Stimulated activated CD4-positive, alpha-beta T cell treated with anti-CD3 and anti-CD28 coated beads, TNF-alpha, amount 100 ng/mL, for 4 hours (primary cell): ENCODE measurements around the gene ANO3.
"Not testable (repeated sequence)": the region's sequence is repeated elsewhere in the genome, so short reads cannot be mapped to it uniquely, and the experiment has no call there.

Experiments
- DNase-seq, 3 experiments: peaks; one replicate each; pipeline ENCODE4 v3.0.0-alpha.2; 2020; ENCODE audit warnings: low read depth in 3 of 3

Gene ANO3

DNA sequence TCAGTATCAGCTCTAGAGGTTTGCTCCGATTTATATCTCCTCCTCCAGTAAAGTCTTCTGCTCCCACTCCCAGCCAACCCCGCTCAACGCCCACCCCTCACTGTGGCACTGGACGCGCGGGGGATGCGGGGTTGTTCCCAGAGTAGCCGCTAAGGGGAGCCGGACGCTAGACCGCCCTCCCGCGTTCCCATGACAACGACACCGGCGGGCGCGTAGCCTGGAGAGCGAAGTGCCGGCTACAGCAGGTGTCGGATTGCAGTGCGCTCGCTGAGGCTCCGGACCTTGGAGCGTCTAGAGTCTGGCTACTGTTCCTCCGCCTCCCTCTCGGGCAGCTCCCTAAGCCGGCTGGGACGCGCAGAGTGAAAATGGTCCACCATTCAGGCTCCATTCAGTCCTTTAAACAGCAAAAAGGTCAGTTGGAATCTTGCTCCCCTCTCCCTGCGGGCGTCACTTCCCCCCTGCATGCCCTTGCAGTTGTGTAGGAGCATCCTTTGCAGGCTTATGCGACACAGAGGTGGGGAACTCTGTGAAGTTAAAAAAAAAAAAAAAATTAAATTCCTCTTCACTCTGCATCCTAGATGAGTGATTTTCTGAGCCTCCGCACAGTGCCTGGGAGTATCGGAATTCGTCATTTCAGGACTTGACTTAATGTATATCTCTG, at the start of gene ANO3:
ANO3 (plus strand) TSS at position 220 of the 661 bp plus-strand sequence; CDS start at position 366, 146 bp downstream.
- DNase-seq = no peak

DNA sequence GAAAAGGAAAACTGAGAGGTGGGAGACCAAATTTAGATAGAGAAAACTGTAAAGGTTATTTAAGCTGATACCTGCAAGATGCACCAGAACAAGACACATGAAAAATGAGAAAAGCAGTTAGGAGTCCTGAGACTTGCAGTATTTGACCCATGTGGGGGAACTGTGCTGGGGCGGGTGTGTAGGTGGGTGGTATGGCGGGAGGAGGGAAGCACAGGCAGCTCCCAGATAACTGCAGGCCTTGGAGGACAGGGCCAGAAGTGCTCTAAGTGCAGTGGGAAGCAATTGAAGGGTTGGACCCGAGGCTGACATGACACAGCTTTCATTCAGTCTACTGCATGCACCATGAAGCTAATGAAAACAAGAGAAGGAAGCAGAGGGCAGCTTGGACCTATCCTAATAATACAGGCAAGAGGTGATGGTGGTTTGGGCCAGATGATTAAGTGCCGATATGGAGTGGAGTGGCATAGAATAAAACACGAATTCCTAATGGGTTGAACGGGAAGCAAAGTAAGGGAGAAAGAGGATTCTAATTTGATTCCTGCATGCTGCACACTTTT, 48.0 kb upstream of the ANO3 start:
- DNase-seq = no peak

DNA sequence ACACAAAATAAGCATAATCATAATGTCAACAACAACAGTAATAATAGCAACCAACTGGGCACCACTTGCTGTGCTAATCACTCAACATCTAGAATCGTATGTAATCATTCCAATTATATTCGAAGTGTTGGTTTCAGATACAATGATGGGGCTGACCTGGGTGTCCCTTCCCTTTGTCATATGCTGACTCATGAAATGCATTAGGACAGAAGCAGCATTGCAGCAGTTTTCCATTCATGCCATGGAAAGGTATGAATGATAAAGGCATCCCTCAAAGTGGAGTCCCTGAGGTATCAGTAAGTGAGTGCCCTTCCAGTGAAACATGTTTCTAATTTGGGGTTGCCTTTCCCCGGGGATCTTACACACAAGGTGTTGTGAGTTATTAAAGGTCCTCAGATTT, 46.3 kb upstream of the ANO3 start:
- DNase-seq = no peak

DNA sequence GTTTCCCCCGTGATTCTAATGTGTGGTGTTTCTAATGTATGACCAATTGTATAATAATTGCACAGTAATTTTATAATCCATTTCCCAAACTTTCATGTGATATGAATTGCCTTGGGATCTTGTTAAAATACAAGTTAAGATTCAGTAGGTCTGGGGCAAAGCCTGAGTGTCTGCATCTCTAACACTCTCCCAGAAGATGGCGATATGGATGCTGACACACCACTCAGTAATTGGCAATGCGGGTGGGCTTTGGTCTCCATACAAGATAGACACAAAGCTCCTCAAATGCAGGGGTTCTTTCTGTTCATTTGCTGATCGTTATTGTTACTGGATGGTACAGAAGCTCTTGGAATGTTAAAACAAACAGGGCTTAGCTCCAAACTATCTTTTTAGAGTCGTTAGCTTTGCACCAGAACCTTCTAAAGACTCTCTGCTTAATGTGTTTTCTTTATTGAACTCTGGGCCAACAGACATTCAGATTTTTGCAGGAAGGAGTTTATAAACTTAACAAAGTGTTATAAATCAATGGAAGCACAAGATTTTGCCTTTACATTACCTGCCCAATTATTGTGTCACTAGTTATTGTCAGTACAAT, 45.4 kb upstream of the ANO3 start:
- DNase-seq = no peak

DNA sequence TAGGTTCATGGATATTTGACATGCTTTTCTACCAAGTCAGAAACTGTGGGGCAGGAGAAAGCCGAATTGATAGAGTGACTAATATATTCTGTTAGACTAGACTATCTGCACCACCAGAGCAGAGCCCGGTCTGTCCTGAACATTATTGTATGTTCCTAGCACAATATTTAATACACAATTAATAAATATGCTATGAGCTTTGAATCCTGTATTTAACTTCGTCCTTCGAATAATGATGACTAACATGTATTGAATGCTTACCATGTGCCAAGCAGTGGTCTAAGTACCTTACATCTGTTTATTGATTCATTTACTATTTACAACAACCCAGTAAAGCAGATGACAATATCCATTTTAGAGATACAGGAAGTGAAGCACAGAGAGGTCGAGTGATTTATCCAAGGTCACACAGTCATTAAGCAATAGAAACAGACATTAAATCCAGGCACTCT, 44.8 kb upstream of the ANO3 start:
- DNase-seq = no peak

DNA sequence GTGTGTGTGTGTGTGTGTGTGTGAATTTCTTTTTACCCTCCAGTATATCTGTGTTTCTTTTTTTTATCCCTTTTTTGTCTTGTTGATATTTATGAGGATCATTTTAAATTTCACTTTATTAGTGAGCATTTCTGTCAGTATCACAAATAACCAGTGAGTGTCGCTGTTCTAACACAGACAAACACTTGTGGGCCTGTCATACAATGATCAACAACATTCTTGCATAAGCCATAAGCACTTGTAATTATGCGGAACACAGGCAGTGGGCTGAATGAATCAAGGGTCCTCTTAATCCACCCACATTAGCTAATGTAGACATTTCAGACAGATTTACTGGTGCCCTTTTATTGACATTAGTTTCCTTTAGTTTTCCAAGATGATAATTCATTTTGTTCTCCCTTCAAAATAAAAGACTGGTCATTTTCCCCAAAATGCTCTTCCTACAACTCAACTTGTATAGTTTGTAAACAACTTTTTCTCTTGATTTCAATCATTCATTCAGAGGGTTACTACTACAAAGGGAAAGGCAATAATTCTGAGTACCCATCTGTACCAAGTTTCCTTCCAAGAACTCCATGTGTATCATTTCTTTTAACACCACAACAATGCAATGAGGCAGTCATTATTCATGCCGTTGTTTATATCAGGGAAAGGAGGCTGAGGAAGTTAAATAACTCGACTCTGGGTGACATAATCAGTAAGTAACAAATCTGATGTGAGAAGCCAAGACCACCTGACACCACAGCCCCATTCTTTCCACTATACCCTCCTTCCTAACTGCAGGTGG, 34.5 kb upstream of the ANO3 start:
- no peak for DNase-seq

DNA sequence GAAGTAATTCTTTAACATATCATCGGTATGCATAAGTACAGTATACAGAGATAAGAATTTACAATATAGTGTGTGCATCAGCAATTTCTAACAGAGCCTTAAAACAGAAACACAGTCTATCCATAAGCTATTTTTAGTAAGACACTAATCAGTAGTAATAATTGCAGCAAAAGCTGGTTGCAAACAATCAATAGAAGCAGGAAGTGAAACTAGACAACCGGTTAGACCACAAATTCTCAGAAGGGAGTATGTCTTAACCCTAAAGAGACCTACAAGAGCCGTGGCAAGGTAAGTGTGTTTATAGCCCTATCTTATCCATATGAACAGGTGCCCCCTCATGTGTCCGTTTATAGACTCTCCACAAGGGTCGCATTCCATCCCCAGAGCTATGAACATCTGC, 15.6 kb upstream of the ANO3 start:
- DNase-seq = not testable (repeated sequence)

DNA sequence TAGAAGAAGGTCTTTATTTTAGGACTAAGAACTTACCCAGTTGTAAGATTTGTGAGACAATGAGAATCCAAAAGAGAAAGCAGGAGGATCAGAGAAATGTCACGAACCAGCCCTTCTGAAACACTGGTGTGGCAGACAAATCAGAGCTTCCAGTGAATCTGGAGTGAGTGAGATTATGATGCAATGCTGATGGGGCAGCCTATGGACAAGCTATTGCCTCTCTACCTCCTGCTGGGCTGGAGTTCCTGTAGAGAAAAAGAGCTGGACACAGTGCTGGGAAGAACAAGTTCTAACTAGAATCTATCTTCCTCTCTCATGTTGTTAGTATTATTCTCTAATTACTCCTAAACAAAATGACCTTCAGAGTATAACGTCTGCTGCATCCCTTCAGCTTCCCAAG, 12.0 kb upstream of the ANO3 start:
- DNase-seq = no peak

DNA sequence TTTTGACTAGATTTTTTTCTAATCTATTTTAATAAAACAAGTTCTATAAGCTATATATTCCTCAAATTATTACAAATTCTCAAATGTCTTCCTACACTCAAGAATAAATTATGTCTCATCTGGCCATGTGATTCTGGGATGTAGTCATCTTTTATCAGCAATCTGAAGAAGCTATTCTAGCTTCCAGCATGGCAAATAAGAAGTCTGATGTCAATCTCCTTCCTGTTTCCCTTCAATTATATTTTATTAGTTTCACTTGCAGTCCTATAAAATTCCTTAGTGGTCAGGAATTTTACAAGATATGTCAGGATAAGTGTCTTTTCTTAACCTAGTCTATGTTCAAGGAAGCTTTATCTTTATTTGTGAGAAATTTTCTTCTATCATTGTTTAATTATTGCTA, 10.4 kb upstream of the ANO3 start:
- DNase-seq = no peak

DNA sequence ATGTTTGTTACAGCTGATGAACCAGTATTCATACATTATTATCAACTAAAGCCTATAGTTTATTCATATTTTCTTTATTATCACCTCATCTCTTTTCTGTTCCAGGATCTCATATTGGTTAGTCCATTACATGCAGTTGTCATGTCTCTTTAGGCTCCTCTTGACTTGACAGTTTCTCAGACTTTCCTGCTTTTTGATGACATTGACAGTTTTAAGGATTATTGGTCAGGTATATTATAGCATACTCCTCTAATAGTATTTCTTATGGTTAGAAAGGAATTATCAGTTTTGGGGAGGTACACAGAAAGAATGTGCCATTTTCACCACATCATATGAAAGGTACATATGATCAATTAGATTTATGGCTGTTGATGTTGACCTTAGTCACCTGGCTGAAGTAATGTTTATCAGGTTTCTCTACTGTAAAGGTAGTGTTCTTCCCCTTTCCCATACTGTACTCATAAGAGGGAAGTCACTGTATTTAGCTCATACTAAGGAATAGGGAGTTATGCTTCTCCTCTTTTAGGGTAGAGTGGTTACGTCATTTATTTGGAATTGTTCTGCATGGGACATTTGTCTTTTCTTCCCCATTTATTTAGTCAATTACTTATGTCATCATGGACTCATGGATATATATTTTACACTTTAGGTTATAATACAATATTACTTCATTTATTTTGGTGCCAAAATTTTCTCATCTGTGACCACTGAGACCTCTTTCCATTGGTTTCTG, 9.4 kb upstream of the ANO3 start:
- no peak for DNase-seq

DNA sequence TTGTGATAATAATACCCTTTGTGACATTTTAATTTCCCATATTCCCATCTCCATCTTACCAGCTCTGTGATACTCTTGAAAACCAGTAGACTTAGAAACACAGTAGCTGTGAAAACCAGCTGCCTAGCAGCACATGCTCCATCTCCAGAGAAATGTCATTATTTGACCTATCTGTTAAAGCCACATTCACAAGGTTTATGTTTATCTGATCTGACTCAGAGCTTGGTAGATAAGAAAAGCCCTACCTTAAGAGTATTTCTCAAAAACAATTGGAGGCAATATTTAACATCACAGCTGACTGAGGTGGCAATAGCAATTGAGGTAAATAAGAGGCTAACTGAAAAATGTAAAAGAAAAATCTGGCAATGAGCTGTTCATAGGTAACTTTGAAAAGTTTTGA, 8.1 kb upstream of the ANO3 start:
- no peak for DNase-seq

DNA sequence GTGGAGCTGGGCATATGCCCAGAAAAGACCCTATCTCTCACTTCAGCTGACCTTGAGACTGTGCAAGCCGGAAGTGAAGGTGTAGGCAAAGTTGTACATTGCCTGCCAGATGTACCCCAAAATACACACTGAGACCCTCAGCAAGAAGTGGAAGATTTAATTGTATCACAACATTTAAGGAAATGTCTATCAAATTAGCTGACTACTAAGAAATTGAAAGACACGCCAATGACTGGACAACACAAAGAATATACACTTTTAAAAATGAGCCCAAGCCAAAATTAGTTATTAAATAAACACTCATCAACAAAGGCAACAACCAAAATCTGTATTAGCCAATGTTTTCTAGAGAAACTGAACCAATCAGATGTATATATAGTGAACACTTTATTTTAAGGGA, 7.7 kb upstream of the ANO3 start:
- no peak for DNase-seq

DNA sequence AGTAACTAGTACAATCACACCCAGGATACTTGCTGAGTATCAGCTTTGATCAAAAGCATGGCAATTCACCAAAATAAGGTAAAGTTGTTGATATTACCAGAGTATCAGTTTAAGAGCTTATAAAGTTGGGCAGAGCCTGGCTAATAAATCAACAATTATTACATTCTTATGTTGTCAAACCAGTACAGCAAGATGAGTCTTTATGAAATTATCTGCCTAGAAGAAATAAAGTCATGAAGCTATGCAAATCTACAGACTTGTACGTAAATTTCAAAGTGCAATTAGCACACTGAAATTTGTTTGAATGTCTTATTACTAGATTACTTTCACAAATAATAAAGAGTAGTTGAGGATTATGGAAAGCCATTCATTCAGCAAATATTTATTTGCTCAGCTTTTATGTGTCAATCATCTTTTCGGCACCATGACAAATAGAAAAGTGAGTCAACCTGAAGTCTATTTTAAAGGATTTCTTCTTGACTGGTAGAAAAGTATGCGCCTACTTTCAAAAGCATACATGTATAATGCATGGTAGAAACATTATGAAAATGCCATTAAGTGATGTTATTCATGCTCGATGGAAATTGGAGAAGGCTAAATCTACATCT, 5.0 kb upstream of the ANO3 start:
- no peak for DNase-seq

DNA sequence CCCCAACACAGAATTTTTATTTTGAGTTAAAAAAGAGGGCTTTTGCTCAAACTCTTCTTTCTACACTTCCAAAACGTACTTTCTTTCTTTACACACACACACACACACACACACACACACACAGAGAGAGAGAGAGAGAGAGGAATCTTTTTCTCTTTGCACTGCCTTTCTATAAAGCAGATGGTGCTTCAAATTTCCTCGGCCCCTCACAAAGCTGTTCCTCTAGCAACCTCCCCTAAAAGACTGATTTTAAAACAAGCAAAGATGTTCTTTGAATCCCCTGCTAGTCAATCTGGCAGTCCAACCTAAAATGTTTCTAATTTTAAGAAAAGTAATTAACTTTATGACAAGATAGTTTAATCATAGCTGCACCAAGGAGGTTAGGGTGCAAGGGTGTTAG, 2.7 kb upstream of the ANO3 start:
- DNase-seq = no peak

DNA sequence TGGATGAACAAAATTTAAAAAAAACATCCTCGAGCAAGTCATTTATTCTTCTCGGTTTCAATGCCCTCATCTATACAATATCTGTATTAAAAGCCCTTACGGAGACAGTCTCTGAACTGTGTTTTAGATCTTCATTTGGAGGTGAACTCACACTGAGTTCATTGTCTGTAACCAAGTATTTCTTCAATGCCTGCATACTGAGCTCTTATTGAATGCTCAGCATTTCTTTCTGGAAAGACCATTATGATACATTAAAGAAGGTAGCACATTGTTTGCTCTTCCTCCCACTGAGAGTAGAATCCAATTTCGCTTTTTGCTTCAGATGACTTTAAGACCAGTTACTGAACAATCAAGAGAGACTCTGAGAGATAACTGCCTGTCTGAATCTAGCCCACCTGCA, 1.7 kb upstream of the ANO3 start:
- DNase-seq = no peak

DNA sequence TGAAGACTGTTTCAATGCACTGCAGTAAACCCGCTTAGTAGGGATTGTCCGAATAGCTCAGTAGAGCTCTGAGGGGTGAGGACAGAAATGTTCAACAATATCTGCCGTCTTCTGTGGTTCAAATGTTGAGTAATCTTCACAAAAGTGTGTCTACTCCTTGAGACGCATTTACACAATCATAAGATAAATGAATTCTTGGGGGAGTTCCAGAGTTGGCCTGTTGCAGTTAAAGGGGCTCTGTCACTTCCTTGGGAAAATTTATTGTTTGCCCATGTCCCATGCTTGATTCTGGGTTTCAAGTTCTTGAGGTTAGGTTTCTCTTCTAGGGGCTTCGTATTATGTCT, 614 bp downstream of the ANO3 start:
- no peak for DNase-seq

DNA sequence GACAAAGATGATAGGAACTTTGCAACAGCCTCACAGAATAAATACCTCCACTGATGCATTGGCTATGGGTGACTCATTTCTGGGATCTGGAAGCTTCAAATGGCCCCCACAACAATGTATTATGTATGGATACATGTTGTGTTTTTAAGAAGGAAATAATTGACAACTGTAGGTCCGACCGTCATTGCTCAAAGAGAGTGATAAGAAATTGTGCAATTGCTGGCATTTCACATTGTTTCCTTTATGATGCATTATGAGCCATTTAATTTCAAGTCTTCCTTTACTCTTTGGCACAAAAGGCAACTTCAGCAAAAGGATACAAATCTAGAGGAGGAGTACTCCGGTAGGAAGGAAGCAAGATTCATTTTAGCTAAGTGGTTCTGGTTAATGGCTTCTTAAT, 2.0 kb downstream of the ANO3 start:
- no peak for DNase-seq

DNA sequence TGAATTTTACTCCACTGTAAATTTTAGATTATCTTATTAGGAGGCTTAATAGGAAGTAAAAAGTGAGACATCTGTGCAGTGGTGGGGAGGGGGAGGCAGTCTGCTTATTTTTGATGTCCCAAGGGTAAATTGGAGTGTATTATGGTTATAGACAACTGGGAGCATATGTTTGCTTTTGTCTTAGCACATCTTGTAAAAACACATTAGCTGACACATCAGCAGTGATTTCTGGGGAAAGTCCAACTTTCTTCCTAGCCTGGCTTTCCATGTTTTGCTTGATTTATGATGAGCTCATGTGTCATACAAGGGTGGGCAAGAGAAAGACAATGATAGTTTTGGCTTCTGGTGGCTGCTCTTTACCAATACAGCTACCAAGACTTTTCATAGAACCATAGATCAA, 4.0 kb downstream of the ANO3 start:
- DNase-seq = no peak

DNA sequence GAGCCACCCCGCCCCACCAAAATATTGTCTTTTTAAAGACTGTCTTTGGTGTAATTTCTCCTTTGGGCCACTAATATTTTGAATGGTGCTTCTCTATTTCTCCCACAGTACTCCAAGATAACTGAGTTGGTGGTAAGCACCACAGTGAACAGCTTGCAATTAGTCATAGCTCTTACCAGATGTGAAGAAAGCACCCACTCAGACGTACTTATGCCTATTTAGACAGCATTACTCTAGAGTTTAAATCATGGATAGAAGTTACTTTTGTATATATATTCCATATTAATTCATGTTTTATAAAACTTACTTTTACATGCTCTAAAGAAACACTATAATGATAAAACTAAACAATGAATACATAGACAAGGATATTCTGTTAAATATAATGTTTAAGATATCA, 12.7 kb downstream of the ANO3 start:
- no peak for DNase-seq

DNA sequence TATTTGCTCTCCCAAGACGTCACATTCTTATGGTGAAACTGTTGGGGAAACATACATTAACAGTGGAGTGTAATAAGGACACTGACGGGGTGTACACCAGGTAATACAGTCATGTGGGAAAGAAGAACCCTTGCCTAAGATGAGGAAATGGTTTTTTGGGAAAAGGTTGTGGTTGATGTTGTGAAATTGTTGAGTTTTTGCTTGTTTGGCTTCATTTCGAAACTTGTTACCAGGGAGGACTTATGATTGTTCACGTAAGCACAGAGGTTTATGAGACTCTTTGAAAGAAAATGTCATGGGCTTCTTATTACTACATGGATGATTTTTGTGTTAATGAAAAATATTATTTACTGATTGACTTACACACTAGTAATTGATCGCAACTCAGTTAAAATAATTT, 16.8 kb downstream of the ANO3 start:
- no peak for DNase-seq

DNA sequence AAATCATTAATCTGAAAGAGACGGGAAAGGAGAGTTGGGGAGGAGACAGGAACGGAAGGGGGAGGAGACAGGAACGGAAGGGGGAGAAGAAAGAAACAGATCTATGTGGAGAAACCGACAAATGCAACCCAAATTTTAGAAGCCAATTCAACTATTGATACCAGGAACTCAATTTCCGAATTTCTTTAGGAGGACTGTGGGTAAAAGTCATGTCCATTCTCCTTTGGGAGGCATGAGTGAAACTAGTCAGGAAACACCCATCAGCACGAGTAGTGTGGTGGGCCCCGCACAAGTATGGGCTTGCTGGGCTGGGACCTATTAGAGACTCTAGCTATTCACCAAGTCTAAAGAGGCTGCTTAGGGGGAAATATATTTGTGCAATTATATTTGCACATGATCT, 18.1 kb downstream of the ANO3 start:
- DNase-seq = no peak

DNA sequence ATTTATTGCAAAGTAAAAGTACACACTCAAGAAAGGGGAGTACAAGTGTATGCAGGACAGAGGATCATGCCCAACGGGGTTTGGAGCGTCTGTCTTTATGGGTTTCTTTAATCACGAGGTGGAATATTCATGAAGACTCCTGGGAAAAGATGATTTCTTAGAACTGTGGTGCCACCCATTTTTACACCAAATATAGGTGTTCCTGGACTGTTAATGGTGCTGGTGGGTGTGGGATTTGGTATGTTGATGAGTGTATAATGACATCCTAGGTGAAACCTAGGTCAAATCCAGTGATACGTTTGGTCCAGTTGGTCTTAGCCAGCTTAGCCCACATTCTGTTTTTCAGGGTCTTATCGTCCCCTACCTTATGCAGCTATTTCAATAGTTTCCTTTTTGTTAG, 21.1 kb downstream of the ANO3 start:
- no peak for DNase-seq
